Left ventricle myocardium inferior (tissue), 1 donor: Measurements from ENCODE around the gene HCK. TPM values are rescaled to one million over a fixed set of nuclear protein-coding genes. Genes with fewer than 3 reads are reported as not detected.

Experiments used
- DNase-seq: peaks from one replicate; pipeline ENCODE4 v3.0.0-alpha.2; 2020
- H3K27ac ChIP-seq: fragments of 200-600 bp; replicated peaks from 2 replicates; pipeline ENCODE4 v1.8.0; 2021
- H3K27me3 ChIP-seq: fragments of 200-600 bp; 2 replicates; pipeline ENCODE4 v1.8.0; 2021; ENCODE audit warnings: low read depth
- H3K36me3 ChIP-seq: fragments of 200-600 bp; 2 replicates; pipeline ENCODE4 v1.8.0; 2021
- H3K4me1 ChIP-seq: fragments of 200-600 bp; 2 replicates; pipeline ENCODE4 v1.8.0; 2021
- H3K4me3 ChIP-seq: fragments of 200-600 bp; 2 replicates; pipeline ENCODE4 v1.8.0; 2021; ENCODE audit warnings: mild to moderate bottlenecking, moderate library complexity
- H3K9me3 ChIP-seq: fragments of 200-600 bp; replicated peaks from 2 replicates; pipeline ENCODE4 v1.8.0; 2021
- CTCF ChIP-seq: fragments of 200-600 bp; IDR thresholded peaks from 2 replicates; pipeline ENCODE4 v1.8.0; 2021; ENCODE audit warnings: antibody characterized with exemption, mild to moderate bottlenecking, borderline replicate concordance
- intact Hi-C: fragments of 100-400 bp; cut with micrococcal nuclease; formaldehyde crosslinking; loops from one replicate; pipeline ENCODE4 v1.11.0; 2022
- long read RNA-seq: library from polyadenylated mRNA; unstranded; transcript quantifications from one replicate; pipeline ENCODE4 v2.0.0, GENCODE V29; 2021
- total RNA-seq: library from RNA; stranded (reverse); fragmentation: NEBNext Ultra II Directional; extraction: Animal tissue kit (Norgen Biotek cat#: 25700); gene quantifications from one replicate; pipeline ENCODE4 v1.2.1, GENCODE V29; 2021
- donor health status: DM: no; HTN: yes; CAD: no; lungs with severe emphysema.

HCK gene
- 4.3 TPM for total RNA-seq
- long read RNA-seq, partial matches to known transcripts = 1 of 3 reads
- long read RNA-seq, other reads (novel, unspliced or antisense) = 0 of 3 reads

- Histone ChIP-seq H3K36me3 (no peaks in the 10 kb centered on the region), H3K4me3 (peak within 1 kb of the TSS; percentile 58), H3K27ac (peak within 1 kb of the TSS; percentile 63), H3K27me3 (peaks cover 95% of the 10 kb centered on the region), H3K4me1 (peaks cover 12% of the 10 kb centered on the region), H3K9me3 (no peaks in the 10 kb centered on the region)
- peak; percentile 49 for DNase-seq
- no peak for TF ChIP-seq CTCF
- intact Hi-C loops = no loop called here
Observed at GRCh38 chr20:32052090-32052777, at the start of gene HCK. Gene HCK, plus strand, starts transcription at chr20:32052242.

GRCh38 chr20:32003325-32003724, 48.7 kb upstream of the HCK start:
- Histone ChIP-seq H3K9me3 (no peaks in the 10 kb centered on the region), H3K4me3 (no peak overlapping the region), H3K4me1 (peaks cover 32% of the 10 kb centered on the region), H3K27me3 (no peaks in the 10 kb centered on the region), H3K27ac (no peak overlapping the region), H3K36me3 (no peaks in the 10 kb centered on the region)
- DNase-seq = no peak
- TF ChIP-seq CTCF = no peak
- intact Hi-C loops = no loop called here

GRCh38 chr20:32004963-32005362, 47.1 kb upstream of the HCK start:
- intact Hi-C loops = no loop called here
- DNase-seq = no peak
- Histone ChIP-seq H3K27ac (peak overlapping the region; percentile 89), H3K4me3 (no peak overlapping the region), H3K9me3 (no peaks in the 10 kb centered on the region), H3K4me1 (peaks cover 49% of the 10 kb centered on the region), H3K27me3 (no peaks in the 10 kb centered on the region), H3K36me3 (no peaks in the 10 kb centered on the region)
- TF ChIP-seq CTCF = no peak

GRCh38 chr20:32006053-32006452, 46.0 kb upstream of the HCK start:
- peak overlapping the region; percentile 89 for H3K27ac ChIP-seq
- H3K4me3 ChIP-seq = no peak overlapping the region
- TF ChIP-seq CTCF = no peak
- intact Hi-C loops = no loop called here
- DNase-seq = no peak
- no peaks in the 10 kb centered on the region for H3K9me3 ChIP-seq
- H3K27me3 ChIP-seq = peaks cover 9% of the 10 kb centered on the region
- peaks cover 49% of the 10 kb centered on the region for H3K4me1 ChIP-seq
- H3K36me3 ChIP-seq = no peaks in the 10 kb centered on the region

GRCh38 chr20:32006841-32007786, 44.9 kb upstream of the HCK start:
- Histone ChIP-seq H3K27me3 (peaks cover 19% of the 10 kb centered on the region), H3K9me3 (no peaks in the 10 kb centered on the region), H3K4me1 (peaks cover 50% of the 10 kb centered on the region), H3K36me3 (no peaks in the 10 kb centered on the region), H3K4me3 (no peak overlapping the region), H3K27ac (peak overlapping the region; percentile 89)
- intact Hi-C loops = no loop called here
- DNase-seq = no peak
- TF ChIP-seq CTCF = no peak
